Sigmoid colon (tissue), 4 donors: ENCODE measurements around the gene WBP2NL.

Experiments
- EP300 ChIP-seq, 4 donors: sonication (generic); formaldehyde crosslinking; IDR thresholded peaks; one replicate each; pipeline ENCODE4 v1.6.1; 2017; ENCODE audit warnings: antibody characterized with exemption in 4 of 4
- POLR2A ChIP-seq, 2 donors: fragments of 450-650 bp; IDR thresholded peaks; one replicate each; pipeline ENCODE4 v1.6.1; 2016; ENCODE audit warnings: antibody characterized with exemption in 2 of 2, mild to moderate bottlenecking in 2 of 2, moderate library complexity in 2 of 2
- POLR2AphosphoS5 ChIP-seq, 4 donors: sonication (generic); formaldehyde crosslinking; IDR thresholded peaks; one replicate each; pipeline ENCODE4 v1.6.1; 2017; ENCODE audit warnings: antibody characterized with exemption in 4 of 4
- TF ChIP-seq, protein P1 (sequence below), 4 experiments: fragments of 450-650 bp in 3 of 4; fragments of 200-600 bp in 1 of 4; IDR thresholded peaks; one replicate each; pipeline ENCODE4 v1.5.1; 2016 to 2019; ENCODE audit warnings: antibody characterized with exemption in 4 of 4, mild to moderate bottlenecking in 3 of 4, moderate library complexity in 2 of 4

DNA sequence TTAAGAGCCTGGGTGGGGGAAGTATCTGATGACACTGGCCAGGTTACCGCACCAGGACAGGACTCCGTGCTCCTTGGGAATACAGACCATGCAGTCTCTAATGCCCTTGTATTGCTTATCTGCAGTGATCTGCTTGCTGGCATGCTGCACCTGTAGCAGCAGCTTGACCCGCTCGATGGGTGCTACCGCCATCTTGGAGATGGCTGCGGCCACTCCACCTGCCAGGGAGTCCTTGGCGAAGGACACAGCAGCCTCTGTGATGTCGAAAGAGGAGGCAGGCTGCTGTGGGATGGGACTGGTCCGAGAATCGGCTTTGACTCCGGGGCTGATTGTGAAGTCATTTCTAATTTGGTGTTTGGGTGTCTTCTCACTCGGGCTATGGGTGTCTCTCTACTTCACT is 3.1 kb downstream of the WBP2NL start:
- TF ChIP-seq POLR2AphosphoS5 (IDR thresholded peaks at IDR 0.05) (no peak), EP300 (IDR thresholded peaks at IDR 0.05) (no peak), POLR2A (IDR thresholded peaks at IDR 0.05) (no peak)
- TF ChIP-seq, protein P1, sequence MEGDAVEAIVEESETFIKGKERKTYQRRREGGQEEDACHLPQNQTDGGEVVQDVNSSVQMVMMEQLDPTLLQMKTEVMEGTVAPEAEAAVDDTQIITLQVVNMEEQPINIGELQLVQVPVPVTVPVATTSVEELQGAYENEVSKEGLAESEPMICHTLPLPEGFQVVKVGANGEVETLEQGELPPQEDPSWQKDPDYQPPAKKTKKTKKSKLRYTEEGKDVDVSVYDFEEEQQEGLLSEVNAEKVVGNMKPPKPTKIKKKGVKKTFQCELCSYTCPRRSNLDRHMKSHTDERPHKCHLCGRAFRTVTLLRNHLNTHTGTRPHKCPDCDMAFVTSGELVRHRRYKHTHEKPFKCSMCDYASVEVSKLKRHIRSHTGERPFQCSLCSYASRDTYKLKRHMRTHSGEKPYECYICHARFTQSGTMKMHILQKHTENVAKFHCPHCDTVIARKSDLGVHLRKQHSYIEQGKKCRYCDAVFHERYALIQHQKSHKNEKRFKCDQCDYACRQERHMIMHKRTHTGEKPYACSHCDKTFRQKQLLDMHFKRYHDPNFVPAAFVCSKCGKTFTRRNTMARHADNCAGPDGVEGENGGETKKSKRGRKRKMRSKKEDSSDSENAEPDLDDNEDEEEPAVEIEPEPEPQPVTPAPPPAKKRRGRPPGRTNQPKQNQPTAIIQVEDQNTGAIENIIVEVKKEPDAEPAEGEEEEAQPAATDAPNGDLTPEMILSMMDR (IDR thresholded peaks at IDR 0.05): no peak
